Measurements from ENCODE around the gene CYTH1.

- no peak for TF ChIP-seq CTCF (IDR thresholded peaks at IDR 0.05; ENCODE audit: poor library complexity, severe bottlenecking)
- no peak for TF ChIP-seq EZH2 (IDR thresholded peaks at IDR 0.05; ENCODE audit: borderline replicate concordance, insufficient read depth, low read length, poor library complexity, severe bottlenecking)
These were observed 144.2 kb downstream of the CYTH1 start for GRCh38 chr17:78637643-78638420.

Data from neural cell (in vitro differentiated cells).